Osteocyte (in vitro differentiated cells): ENCODE data around the gene ZNF615. TPM values are rescaled to one million over a fixed set of nuclear protein-coding genes. Genes with fewer than 3 reads are reported as not detected.
"Not testable (repeated sequence)": the region's sequence is repeated elsewhere in the genome, so short reads cannot be mapped to it uniquely, and the experiment has no call there.

Experiments
- DNase-seq: peaks from one replicate; pipeline ENCODE4 v3.0.0; 2021; ENCODE audit warnings: mixed read lengths; ENCODE audit not compliant: unreplicated experiment; ENCODE audit errors: extremely low spot score
- H3K27ac Mint-ChIP-seq: one replicate; pipeline ENCODE4 v1.8.0; 2021; ENCODE audit warnings: mild to moderate bottlenecking, mixed read lengths; ENCODE audit not compliant: unreplicated experiment
- H3K27me3 Mint-ChIP-seq: one replicate; pipeline ENCODE4 v1.8.0; 2021; ENCODE audit warnings: mixed read lengths; ENCODE audit not compliant: unreplicated experiment
- H3K36me3 Mint-ChIP-seq: one replicate; pipeline ENCODE4 v1.8.0; 2021; ENCODE audit warnings: mixed read lengths; ENCODE audit not compliant: unreplicated experiment
- H3K4me1 Mint-ChIP-seq: one replicate; pipeline ENCODE4 v1.8.0; 2021; ENCODE audit warnings: mixed read lengths; ENCODE audit not compliant: unreplicated experiment
- H3K4me3 Mint-ChIP-seq: one replicate; pipeline ENCODE4 v1.8.0; 2021; ENCODE audit warnings: mild to moderate bottlenecking, moderate library complexity, mixed read lengths; ENCODE audit not compliant: unreplicated experiment
- H3K9me3 Mint-ChIP-seq: one replicate; pipeline ENCODE4 v1.8.0; 2021; ENCODE audit warnings: mixed read lengths; ENCODE audit not compliant: unreplicated experiment
- total RNA-seq: library from RNA; stranded (reverse); gene quantifications from 2 replicates; pipeline ENCODE4 v1.2.1, GENCODE V29; 2021
- TF ChIP-seq, protein P1 (sequence below): fragments of 200-600 bp; sonication (generic); IDR thresholded peaks from 2 replicates; pipeline ENCODE4 v1.5.0; 2021; ENCODE audit warnings: antibody characterized with exemption, mild to moderate bottlenecking, moderate library complexity

Gene ZNF615
- total RNA-seq, 1 donor from 2014 or later = 13.1 TPM

DNA sequence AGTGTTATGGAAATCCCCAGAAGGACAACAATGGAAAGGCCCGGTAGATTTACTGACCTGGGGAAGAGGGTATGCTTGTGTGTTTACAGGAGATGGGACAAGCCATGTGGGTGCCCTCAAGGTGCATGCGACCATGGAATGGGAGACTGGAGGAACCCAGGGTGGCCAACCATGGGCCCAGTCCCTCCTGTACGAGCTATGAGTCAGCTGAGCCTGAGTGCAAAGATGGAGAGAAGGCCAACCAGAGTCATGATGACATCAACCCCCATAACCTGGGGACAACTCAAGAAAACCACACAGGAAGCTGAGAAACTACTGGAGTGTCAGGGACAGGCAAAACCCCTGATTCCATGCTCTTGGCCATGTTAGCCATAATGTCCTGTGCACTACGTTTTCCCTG is 29.1 kb downstream of the ZNF615 start:
- Mint-ChIP-seq H3K4me3 (no peak overlapping the region), H3K27me3 (no peaks in the 10 kb centered on the region), H3K36me3 (peaks cover 70% of the 10 kb centered on the region)

DNA sequence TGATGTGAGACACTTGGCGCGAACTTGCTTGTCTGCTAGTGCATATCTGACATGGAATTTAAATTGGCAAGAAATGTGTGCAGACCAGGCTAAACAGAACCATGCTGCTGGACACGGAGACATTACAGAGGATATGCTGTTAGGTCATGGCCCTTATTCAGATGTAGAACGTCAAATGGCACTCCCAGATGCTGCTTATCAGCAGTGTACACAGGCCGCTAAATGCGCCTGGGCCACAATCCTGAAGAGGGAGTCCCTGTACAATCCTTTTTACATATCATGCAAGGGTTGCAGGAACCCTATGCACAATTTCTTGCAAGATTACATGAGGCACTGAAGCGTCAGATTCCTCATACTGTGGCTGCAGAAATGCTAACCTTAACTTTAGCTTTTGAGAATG is 30.7 kb downstream of the ZNF615 start:
- no peak for DNase-seq
- TF ChIP-seq, protein P1, sequence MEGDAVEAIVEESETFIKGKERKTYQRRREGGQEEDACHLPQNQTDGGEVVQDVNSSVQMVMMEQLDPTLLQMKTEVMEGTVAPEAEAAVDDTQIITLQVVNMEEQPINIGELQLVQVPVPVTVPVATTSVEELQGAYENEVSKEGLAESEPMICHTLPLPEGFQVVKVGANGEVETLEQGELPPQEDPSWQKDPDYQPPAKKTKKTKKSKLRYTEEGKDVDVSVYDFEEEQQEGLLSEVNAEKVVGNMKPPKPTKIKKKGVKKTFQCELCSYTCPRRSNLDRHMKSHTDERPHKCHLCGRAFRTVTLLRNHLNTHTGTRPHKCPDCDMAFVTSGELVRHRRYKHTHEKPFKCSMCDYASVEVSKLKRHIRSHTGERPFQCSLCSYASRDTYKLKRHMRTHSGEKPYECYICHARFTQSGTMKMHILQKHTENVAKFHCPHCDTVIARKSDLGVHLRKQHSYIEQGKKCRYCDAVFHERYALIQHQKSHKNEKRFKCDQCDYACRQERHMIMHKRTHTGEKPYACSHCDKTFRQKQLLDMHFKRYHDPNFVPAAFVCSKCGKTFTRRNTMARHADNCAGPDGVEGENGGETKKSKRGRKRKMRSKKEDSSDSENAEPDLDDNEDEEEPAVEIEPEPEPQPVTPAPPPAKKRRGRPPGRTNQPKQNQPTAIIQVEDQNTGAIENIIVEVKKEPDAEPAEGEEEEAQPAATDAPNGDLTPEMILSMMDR = no peak
- Mint-ChIP-seq H3K27me3 (no peaks in the 10 kb centered on the region), H3K4me3 (no peak overlapping the region), H3K27ac (no peak overlapping the region), H3K36me3 (peaks cover 73% of the 10 kb centered on the region), H3K9me3 (peaks cover 53% of the 10 kb centered on the region), H3K4me1 (no peaks in the 10 kb centered on the region)

More for the DNA sequence above, 29.1 kb downstream of the ZNF615 start:
- TF ChIP-seq, protein P1 = no peak
- DNase-seq = no peak
- H3K9me3 Mint-ChIP-seq = peaks cover 51% of the 10 kb centered on the region
- H3K27ac Mint-ChIP-seq = no peak overlapping the region
- no peaks in the 10 kb centered on the region for H3K4me1 Mint-ChIP-seq

DNA sequence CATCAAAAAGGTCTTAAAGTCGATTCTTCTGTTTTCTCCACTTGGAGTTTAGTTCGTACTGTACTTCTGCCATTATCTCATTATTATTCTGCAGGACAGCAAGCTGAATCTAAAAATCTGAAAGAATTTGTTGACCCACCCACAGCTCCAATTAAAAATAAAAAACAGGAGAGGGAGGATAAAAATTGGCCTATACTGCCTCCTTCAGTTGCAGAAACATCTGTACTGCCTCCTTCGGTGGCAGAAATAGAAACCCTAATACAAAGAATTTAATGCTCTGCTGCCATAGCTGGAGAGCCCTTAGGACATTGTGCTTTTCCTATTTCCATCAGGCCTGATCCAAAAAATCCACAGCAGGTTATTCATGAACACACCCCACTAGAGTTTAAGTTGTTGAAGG is 31.2 kb downstream of the ZNF615 start:
- Mint-ChIP-seq H3K9me3 (peaks cover 51% of the 10 kb centered on the region), H3K27me3 (no peaks in the 10 kb centered on the region), H3K4me3 (no peak overlapping the region), H3K36me3 (peaks cover 75% of the 10 kb centered on the region), H3K27ac (no peak overlapping the region), H3K4me1 (no peaks in the 10 kb centered on the region)
- TF ChIP-seq, protein P1 = no peak
- DNase-seq = no peak

DNA sequence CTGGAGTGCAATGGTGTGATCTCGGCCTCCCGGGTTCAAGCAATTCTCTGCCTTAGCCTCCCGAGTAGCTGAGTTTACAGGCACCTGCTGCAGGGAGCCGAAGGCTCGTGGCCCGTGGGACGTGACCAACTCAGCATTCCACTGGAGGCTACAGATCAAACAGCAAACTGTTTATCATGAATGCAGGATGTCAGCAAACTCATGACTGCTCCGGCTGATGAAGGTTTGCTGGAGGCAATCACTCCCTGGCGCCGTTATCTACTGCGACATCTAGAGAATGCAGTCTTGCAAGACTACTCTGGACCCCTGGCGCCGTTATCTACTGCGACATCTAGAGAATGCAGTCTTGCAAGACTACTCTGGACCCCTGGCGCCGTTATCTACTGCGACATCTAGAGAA is 32.2 kb downstream of the ZNF615 start:
- H3K27ac Mint-ChIP-seq, H3K27me3 Mint-ChIP-seq, H3K4me3 Mint-ChIP-seq, DNase-seq, H3K4me1 Mint-ChIP-seq: not testable (repeated sequence)
- Mint-ChIP-seq H3K9me3 (peaks cover 52% of the 10 kb centered on the region), H3K36me3 (peaks cover 79% of the 10 kb centered on the region)

DNA sequence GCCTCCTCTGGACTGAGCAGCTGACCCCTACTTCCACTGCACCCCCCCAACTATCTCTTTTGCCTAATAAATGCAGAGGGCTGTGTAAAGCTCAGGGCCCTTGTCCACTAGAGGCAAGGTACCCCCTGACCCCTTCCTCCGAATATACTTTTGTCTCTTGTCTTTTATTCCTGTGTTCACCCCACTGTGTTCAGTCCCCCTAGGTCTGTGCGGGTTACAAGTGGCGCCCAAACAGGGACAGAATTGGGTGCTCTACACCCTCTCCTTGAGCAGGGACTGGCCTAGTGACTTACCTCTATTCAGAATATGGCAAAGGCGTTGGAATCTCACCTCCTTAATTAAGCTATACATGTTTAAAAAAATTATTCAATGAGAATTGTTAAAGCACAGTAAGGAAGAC is 36.4 kb downstream of the ZNF615 start:
- Mint-ChIP-seq H3K27me3 (no peaks in the 10 kb centered on the region), H3K27ac (no peak overlapping the region), H3K4me1 (no peaks in the 10 kb centered on the region), H3K4me3 (no peak overlapping the region), H3K9me3 (peaks cover 48% of the 10 kb centered on the region), H3K36me3 (peaks cover 81% of the 10 kb centered on the region)
- TF ChIP-seq, protein P1 = no peak
- DNase-seq = no peak

DNA sequence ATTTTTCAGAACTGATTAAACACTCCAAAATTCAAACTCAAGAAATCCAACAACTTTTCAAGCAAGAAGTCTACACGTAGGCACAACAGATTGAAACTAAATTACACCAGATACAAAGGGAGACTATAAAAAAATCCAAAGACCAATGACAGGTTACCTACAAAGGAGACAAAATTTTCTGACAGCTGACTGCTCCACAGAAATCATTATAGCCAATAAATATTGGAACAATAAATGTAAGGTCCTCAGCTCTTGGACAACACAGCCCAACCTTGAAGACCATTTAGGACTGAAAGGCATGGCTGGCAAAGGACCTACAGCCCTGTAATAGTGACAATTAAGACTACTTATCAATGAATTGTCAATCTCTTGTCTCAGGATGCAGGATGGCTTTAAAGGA is 37.3 kb downstream of the ZNF615 start:
- Mint-ChIP-seq H3K4me1 (no peaks in the 10 kb centered on the region), H3K27ac (no peak overlapping the region), H3K9me3 (peaks cover 51% of the 10 kb centered on the region), H3K27me3 (no peaks in the 10 kb centered on the region), H3K36me3 (peaks cover 85% of the 10 kb centered on the region), H3K4me3 (no peak overlapping the region)
- TF ChIP-seq, protein P1 = no peak
- DNase-seq = no peak
